NT2/D1 (cell line): ENCODE measurements around the gene TTC13.
"Not testable (repeated sequence)": the region's sequence is repeated elsewhere in the genome, so short reads cannot be mapped to it uniquely, and the experiment has no call there.

Experiments
- DNase-seq: peaks from one replicate; pipeline ENCODE4 v3.0.0-alpha.2; 2011; ENCODE audit warnings: low read depth, low spot score
- H3K27me3 ChIP-seq: 2 replicates; pipeline ENCODE4 v1.6.0; 2011; ENCODE audit warnings: mild to moderate bottlenecking; ENCODE audit not compliant: insufficient read length, insufficient read depth
- H3K36me3 ChIP-seq: 2 replicates; pipeline ENCODE4 v1.6.1; 2011; ENCODE audit warnings: mild to moderate bottlenecking, low read length, mixed read lengths; ENCODE audit not compliant: insufficient read depth, insufficient read length
- H3K4me1 ChIP-seq: 2 replicates; pipeline ENCODE4 v1.5.1; 2011; ENCODE audit not compliant: insufficient read depth, insufficient read length
- H3K4me3 ChIP-seq: 2 replicates; pipeline ENCODE4 v1.5.1; 2011; ENCODE audit warnings: low read depth; ENCODE audit not compliant: insufficient read length
- H3K9ac ChIP-seq: 2 replicates; pipeline ENCODE4 v1.6.0; 2011; ENCODE audit warnings: low read depth; ENCODE audit not compliant: insufficient read length
- H3K9me3 ChIP-seq: 2 replicates; pipeline ENCODE4 v1.5.1; 2011; ENCODE audit warnings: mild to moderate bottlenecking, low read length; ENCODE audit not compliant: insufficient read depth
- SUZ12 ChIP-seq: IDR thresholded peaks from 2 replicates; pipeline ENCODE4 v1.6.1; 2011; ENCODE audit not compliant: insufficient read length, insufficient read depth; ENCODE audit errors: extremely low read depth
- YY1 ChIP-seq: IDR thresholded peaks from 2 replicates; pipeline ENCODE4 v1.6.1; 2011; ENCODE audit not compliant: insufficient read length, insufficient read depth
- ZNF274 ChIP-seq: IDR thresholded peaks from 2 replicates; pipeline ENCODE4 v1.6.1; 2011; ENCODE audit warnings: mild to moderate bottlenecking, low read depth, low read length

Gene TTC13, protein sequence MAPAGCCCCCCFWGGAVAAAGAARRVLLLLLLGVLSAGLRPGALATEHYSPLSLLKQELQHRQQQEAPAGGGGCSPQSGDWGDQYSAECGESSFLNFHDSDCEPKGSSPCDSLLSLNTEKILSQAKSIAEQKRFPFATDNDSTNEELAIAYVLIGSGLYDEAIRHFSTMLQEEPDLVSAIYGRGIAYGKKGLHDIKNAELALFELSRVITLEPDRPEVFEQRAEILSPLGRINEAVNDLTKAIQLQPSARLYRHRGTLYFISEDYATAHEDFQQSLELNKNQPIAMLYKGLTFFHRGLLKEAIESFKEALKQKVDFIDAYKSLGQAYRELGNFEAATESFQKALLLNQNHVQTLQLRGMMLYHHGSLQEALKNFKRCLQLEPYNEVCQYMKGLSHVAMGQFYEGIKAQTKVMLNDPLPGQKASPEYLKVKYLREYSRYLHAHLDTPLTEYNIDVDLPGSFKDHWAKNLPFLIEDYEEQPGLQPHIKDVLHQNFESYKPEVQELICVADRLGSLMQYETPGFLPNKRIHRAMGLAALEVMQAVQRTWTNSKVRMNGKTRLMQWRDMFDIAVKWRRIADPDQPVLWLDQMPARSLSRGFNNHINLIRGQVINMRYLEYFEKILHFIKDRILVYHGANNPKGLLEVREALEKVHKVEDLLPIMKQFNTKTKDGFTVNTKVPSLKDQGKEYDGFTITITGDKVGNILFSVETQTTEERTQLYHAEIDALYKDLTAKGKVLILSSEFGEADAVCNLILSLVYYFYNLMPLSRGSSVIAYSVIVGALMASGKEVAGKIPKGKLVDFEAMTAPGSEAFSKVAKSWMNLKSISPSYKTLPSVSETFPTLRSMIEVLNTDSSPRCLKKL

DNA sequence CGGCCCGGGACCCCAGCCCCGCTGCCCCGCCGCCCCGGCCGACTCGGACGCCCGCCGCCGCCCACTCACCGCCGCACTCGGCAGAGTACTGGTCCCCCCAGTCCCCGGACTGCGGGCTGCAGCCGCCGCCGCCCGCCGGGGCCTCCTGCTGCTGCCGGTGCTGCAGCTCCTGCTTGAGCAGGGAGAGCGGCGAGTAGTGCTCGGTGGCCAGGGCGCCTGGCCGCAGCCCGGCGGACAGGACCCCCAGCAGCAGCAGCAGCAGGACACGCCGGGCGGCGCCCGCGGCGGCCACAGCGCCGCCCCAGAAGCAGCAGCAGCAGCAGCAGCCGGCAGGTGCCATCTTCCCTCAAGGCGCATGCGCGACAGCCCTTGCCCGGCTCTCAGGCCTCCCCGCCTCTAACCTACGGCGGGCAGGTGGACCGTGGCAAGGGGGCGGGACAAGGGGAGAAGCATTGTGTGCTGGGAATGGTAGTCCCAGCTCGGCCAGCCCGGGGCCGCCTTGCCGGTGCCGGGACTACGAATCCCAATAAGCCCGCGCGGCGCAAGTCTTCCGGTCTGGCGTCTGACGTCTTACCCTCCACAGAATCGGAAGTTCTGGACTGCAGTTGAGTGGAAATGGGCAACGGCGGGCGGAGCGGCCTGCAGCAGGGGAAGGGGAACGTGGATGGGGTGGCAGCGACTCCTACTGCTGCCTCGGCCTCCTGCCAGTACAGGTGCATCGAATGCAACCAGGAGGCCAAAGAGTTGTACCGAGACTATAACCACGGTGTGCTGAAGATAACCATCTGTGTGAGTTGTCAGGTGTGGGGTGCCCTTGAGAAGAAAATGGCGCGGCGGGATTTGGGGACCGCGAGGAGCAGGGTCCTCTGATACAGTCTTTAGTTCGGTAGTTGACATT is at the start of gene TTC13, which contains the start of gene ARV1:
Gene TTC13 (minus strand): TSS at position 371 of the 898 bp plus-strand sequence. CDS start 31 bp downstream, at position 340.
Gene ARV1 (plus strand): TSS at position 604 of the 898 bp plus-strand sequence. CDS start 12 bp downstream, at position 616.
- peak; percentile 99 for DNase-seq
- Histone ChIP-seq H3K9me3 (no peaks in the 10 kb centered on the region), H3K4me1 (no peaks in the 10 kb centered on the region), H3K27me3 (peaks cover 61% of the 10 kb centered on the region), H3K9ac (peak within 1 kb of the TSS; percentile 79), H3K36me3 (peaks cover 9% of the 10 kb centered on the region), H3K4me3 (peak within 1 kb of the TSS; percentile 70)
- no peak for TF ChIP-seq YY1
- TF ChIP-seq SUZ12: no peak
- no peak for TF ChIP-seq ZNF274

DNA sequence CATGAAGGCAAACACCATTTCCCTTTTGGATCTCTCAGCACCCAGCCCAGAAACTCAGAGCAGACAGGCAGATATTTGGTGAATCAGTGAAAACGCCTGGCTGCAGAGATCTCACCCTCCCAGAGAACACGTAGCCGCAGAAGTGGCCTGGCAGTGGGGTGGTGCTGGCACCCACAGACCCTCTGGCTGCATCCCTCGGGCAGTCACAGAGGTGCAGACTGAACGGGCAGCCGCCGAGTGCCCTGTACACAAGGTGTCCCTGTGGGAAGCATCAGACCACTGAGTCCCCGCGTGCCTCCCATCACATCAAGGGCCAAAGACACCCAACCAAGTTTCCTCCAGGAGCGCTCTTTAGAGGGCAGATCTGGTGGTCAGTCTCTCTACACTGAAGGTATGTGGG is 49.3 kb upstream of the TTC13 start:
- no peak for TF ChIP-seq SUZ12
- TF ChIP-seq ZNF274: no peak
- TF ChIP-seq YY1: no peak
- no peak overlapping the region for H3K9ac ChIP-seq

DNA sequence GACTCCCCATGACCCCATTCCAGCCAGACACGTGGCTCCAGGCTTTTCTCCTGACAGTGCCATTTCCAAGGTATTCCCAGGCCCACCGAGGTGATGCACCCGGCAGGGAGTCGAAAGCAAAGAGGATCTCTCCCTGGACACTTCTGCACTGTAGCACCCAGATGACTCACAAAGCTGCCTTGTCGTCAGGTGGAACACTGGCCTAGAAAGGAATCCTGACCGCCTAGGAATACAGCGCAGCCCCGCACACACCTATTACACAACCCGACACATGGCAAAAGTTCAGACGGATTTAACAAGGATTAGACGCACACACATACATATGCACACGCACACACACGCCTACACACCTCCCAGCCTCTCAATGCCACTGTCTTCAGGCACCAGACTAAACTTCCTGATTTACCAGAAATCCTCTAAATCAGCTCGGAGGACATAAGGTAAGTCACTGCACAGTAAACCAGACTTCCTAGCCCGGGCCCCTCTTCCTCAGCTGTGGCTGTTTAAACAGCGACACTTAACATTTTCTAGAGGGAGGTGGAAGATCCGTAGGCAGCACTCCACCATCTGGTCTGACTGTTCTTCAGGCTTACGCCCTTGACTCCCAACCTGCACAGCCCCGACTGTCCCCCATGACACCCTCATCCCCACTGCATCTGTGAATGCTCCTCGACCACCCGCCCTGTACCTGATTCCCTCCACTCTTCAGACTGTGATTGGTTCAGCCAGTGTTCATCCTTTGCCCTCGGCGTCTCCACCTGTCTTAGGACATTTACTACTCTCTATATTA is 48.7 kb upstream of the TTC13 start:
- Histone ChIP-seq H3K9me3 (no peaks in the 10 kb centered on the region), H3K4me1 (no peaks in the 10 kb centered on the region), H3K36me3 (no peaks in the 10 kb centered on the region), H3K27me3 (no peaks in the 10 kb centered on the region), H3K4me3 (no peak overlapping the region), H3K9ac (no peak overlapping the region)
- TF ChIP-seq SUZ12 (no peak), YY1 (no peak), ZNF274 (no peak)
- no peak for DNase-seq

More for the DNA sequence above, 49.3 kb upstream of the TTC13 start:
- H3K4me3 ChIP-seq: no peak overlapping the region
- H3K9me3 ChIP-seq: no peaks in the 10 kb centered on the region
- H3K4me1 ChIP-seq: no peaks in the 10 kb centered on the region
- no peak for DNase-seq
- no peaks in the 10 kb centered on the region for H3K27me3 ChIP-seq
- no peaks in the 10 kb centered on the region for H3K36me3 ChIP-seq

DNA sequence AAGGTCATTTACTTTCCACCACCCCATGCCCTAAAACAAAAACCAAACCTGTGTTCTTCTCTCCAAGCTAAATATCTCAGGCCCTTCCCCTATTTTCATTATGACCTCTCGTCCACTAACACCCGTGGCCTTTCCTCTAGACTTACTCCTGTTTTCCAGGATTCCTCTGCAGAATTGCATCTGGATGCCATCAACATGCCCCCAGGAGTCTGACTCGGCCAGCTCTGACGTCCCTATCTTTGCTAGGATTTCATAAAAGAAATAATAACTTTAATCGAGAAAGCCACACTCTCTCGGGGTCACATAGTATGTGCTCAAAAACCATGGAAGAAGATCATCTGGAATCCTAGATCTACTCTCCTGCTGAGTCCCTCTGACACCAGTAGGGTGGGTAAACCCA is 47.9 kb upstream of the TTC13 start:
- Histone ChIP-seq H3K36me3 (no peaks in the 10 kb centered on the region), H3K4me3 (no peak overlapping the region), H3K27me3 (no peaks in the 10 kb centered on the region), H3K9ac (no peak overlapping the region), H3K4me1 (no peaks in the 10 kb centered on the region), H3K9me3 (no peaks in the 10 kb centered on the region)
- no peak for DNase-seq
- no peak for TF ChIP-seq ZNF274
- TF ChIP-seq YY1: no peak
- no peak for TF ChIP-seq SUZ12

DNA sequence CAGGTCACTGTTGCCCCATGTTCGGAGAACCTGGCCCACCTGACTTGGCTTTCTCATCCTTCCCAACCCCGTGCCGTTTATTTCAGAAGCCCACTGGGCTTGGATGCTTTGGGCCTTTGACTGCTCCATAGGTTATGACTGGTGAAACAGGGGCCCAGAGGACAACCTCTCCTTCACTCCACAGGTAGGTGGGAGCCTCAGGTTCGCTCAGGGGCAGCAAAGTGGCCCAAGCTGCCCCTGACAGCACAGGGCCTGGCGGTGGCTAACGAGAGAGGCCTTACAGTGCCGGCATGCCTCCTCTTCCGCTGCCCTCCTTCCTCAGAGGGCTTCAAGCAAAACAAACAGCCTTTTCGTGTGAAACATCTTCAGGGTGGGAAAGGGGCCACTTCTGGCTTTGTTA is 44.5 kb upstream of the TTC13 start:
- peaks cover 3% of the 10 kb centered on the region for H3K4me1 ChIP-seq

DNA sequence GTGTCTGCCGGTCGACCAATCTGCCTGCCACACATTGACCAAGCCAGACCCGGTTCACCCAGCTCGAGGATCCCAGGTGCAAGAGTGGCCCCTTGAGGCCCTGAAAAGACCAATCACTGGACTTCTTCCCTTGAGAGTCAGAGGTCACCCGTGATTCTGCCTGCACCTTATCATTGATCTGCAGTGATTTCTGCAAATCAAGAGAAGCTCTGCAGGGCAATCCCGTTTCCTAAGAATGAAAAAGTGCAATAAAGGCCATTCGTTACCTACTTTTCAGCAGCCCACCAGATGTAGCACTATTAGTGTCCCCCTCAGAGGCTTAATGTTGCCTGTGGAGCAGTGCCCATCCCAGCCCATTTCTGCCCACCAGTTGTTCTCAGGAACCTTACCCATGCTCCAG is 43.9 kb upstream of the TTC13 start:
- not testable (repeated sequence) for H3K4me3 ChIP-seq, H3K9ac ChIP-seq, H3K9me3 ChIP-seq, H3K4me1 ChIP-seq, H3K36me3 ChIP-seq, DNase-seq, H3K27me3 ChIP-seq

More for the DNA sequence above, 44.5 kb upstream of the TTC13 start:
- H3K9ac ChIP-seq: no peak overlapping the region
- no peaks in the 10 kb centered on the region for H3K27me3 ChIP-seq
- H3K4me3 ChIP-seq: no peak overlapping the region
- no peaks in the 10 kb centered on the region for H3K9me3 ChIP-seq
- no peak for TF ChIP-seq SUZ12
- H3K36me3 ChIP-seq: peaks cover 3% of the 10 kb centered on the region
- DNase-seq: no peak
